HUES64 (cell line): Measurements from ENCODE around the gene METTL1.

Source experiments
- H3K27ac ChIP-seq: 2 replicates; pipeline ENCODE4 v1.7.0; 2013; ENCODE audit warnings: low read depth, low read length, inconsistent platforms
- H3K27me3 ChIP-seq: 2 replicates; pipeline ENCODE4 v1.6.1; 2013; ENCODE audit warnings: mild to moderate bottlenecking, low read length; ENCODE audit not compliant: insufficient read depth
- H3K36me3 ChIP-seq: 2 replicates; pipeline ENCODE4 v1.6.1; 2013; ENCODE audit warnings: mild to moderate bottlenecking, low read length; ENCODE audit not compliant: insufficient read depth
- H3K4me1 ChIP-seq: 2 replicates; pipeline ENCODE4 v1.6.1; 2013; ENCODE audit warnings: mild to moderate bottlenecking, low read length, moderate library complexity; ENCODE audit not compliant: insufficient read depth
- H3K4me3 ChIP-seq: 2 replicates; pipeline ENCODE4 v1.5.1; 2013; ENCODE audit warnings: mild to moderate bottlenecking, low read length, moderate library complexity
- H3K9ac ChIP-seq: 2 replicates; pipeline ENCODE4 v1.6.1; 2013; ENCODE audit warnings: mild to moderate bottlenecking, low read depth, low read length
- H3K9me3 ChIP-seq: 2 replicates; pipeline ENCODE4 v1.6.1; 2013; ENCODE audit warnings: low read depth, low read length; ENCODE audit not compliant: insufficient read depth
- WGBS: fragments of 150-250, 120-280 bp; methylation state at CpG from one replicate; pipeline ENCODE4 v1.1.7; 2013; ENCODE audit warnings: missing lambda C conversion rate; 5-methylcytosine and 5-hydroxymethylcytosine counted together

Gene METTL1

DNA sequence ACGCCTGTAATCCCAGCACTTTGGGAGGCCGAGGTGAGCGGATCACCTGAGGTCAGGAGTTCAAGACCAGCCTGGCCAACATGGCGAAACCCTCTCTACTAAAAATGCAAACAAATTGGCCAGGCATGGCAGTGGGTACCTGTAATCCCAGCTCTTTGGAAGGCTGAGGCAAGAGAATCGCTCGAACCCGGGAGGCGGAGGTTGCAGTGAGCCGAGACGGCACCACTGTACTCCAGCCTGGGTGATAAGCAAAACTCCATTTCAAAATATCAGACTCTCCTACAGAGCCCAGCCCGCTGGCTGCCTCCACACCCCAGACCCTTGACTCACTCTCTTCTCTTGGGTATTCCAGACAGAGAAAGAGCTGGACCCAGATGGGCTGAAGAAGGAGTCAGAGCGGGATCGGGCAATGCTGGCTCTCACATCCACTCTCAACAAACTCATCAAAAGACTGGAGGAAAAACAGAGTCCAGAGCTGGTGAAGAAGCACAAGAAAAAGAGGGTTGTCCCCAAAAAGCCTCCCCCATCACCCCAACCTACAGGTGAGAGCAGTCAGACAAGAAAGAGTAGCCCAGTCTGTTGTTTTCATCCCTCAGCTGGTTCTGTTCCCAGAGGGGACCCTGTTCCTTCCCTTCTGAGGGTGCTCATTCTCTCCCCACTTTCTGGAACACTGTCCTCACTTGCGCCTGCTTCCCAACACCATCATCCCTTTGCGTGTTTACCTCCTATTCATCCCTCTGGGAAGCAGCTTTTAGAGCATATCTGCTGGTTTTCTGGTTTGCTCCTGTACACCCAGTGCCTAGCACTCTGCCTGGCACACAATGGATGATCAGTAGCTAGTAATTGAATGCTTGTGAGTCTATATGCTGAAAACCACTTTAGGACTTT, 53.0 kb downstream of the METTL1 start:
- Histone ChIP-seq H3K4me1 (no peaks in the 10 kb centered on the region), H3K36me3 (peaks cover 45% of the 10 kb centered on the region), H3K4me3 (no peak overlapping the region), H3K27ac (no peak overlapping the region), H3K9ac (no peak overlapping the region), H3K27me3 (peaks cover 12% of the 10 kb centered on the region), H3K9me3 (no peaks in the 10 kb centered on the region)
- 97% methylated on average over 15 of the region's 15 CpGs for WGBS
